PC-3 (cell line): ENCODE measurements around the gene GPR152.
"Not testable (repeated sequence)": the region's sequence is repeated elsewhere in the genome, so short reads cannot be mapped to it uniquely, and the experiment has no call there.

ENCODE experiments used
- EZH2 ChIP-seq: fragments of 300-600 bp; sonication (generic); IDR thresholded peaks from one replicate; pipeline ENCODE4 v1.6.1; 2017; ENCODE audit warnings: antibody characterized with exemption, mild to moderate bottlenecking, low read length; ENCODE audit not compliant: unreplicated experiment
- EZH2phosphoT487 ChIP-seq: fragments of 300-600 bp; sonication (generic); IDR thresholded peaks from 2 replicates; pipeline ENCODE4 v1.6.1; 2018; ENCODE audit warnings: mild to moderate bottlenecking, antibody characterized with exemption, low read length, borderline replicate concordance
- TF ChIP-seq, protein P1 (sequence below): fragments of 300-600 bp; sonication (generic); conservative IDR thresholded peaks from 2 replicates; pipeline ENCODE4 v1.5.1; 2017; ENCODE audit warnings: antibody characterized with exemption, low read depth, mild to moderate bottlenecking, low read length

GRCh38 chr11:67485873-67486361 lies 33.4 kb upstream of the GPR152 start:
- TF ChIP-seq, protein P1, sequence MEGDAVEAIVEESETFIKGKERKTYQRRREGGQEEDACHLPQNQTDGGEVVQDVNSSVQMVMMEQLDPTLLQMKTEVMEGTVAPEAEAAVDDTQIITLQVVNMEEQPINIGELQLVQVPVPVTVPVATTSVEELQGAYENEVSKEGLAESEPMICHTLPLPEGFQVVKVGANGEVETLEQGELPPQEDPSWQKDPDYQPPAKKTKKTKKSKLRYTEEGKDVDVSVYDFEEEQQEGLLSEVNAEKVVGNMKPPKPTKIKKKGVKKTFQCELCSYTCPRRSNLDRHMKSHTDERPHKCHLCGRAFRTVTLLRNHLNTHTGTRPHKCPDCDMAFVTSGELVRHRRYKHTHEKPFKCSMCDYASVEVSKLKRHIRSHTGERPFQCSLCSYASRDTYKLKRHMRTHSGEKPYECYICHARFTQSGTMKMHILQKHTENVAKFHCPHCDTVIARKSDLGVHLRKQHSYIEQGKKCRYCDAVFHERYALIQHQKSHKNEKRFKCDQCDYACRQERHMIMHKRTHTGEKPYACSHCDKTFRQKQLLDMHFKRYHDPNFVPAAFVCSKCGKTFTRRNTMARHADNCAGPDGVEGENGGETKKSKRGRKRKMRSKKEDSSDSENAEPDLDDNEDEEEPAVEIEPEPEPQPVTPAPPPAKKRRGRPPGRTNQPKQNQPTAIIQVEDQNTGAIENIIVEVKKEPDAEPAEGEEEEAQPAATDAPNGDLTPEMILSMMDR, result not testable (repeated sequence)
- not testable (repeated sequence) for TF ChIP-seq EZH2phosphoT487, EZH2
